C4-2B (cell line): ENCODE measurements around the gene SPON2.

Source experiments
- CTCF ChIP-seq: fragments of 450-650 bp; conservative IDR thresholded peaks from 2 replicates; pipeline ENCODE4 v1.5.1; 2017; ENCODE audit warnings: mild to moderate bottlenecking
- ZFX ChIP-seq: fragments of 450-650 bp; IDR thresholded peaks from 2 replicates; pipeline ENCODE4 v1.6.1; 2017

GRCh38 chr4:1191621-1192020, 19.2 kb upstream of the SPON2 start:
- TF ChIP-seq CTCF (no peak), ZFX (peak; percentile 37; the same call in 1 of the 2 replicates)
